Measurements from ENCODE around the gene SERPINB6.
"Not testable (repeated sequence)": the region's sequence is repeated elsewhere in the genome, so short reads cannot be mapped to it uniquely, and the experiment has no call there.

Gene SERPINB6

DNA sequence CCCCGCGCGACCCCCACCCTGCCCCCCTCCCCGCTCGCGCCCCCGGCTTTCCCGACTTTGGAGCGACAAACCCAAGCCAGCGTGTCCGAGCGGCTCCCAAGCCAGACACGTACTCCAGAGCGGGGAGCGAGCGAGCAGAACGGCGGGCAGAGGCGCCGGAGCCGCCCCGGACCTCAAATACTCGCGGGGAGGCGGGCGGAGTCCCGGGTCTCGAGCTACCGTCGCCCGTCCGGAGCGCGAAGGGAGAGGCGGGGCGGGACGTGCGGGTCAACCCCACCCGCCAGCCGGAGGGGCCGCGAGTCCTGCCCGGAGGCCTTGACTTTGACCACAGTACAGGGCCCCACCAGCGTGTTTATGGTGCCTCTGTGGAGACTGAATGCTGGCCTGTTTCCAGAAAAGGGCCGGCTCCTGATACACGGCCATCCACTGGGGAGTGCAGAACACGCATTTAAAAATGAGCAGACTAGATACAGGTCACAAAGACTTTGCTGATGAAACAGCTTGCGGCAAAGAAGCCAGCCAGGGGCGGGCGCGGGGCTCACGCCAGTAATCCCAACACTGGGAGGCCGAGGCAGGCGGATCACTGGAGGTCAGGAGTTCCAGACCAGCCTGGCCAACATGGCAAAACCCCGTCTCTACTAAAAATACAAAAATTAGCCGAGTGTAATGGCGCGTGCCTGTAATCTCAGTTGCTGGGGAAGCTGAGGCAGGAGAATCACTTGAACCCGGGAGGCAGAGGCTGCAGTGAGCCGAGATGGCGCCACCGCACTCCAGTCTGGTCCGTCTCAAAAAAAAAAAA, at the start of gene SERPINB6:
TSS of gene SERPINB6 (minus strand) at position 148 of the 799 bp plus-strand sequence. CDS start 12,235 bp downstream, outside the sequence.
- no peak for FAIRE-seq

DNA sequence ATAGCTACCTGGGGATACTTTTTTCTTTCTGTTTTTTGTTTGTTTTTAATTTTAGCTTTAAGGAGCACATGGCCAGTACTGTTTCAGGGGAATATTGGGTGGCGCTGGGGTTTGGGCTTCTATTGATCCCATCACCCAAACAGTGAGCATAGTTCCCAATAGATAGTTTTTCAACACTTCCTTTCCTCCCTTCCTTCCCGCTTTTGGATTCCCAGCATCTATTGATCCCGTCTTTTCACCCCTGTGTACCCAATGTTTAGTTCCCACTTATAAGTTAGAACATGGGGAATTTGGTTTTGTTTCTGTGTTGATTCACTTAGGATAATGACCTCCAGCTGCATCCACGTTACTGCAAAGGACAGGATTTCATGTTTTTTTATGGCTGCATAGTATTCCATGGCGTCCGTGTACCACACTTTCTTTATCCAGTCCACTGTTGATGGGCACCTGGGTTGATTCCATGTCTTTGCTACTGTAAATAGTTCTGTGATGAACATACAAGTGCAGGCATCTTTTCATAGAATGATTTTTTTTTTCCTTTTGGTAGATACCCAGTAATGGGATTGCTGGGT, 48.5 kb upstream of the SERPINB6 start:
- no peak for FAIRE-seq

DNA sequence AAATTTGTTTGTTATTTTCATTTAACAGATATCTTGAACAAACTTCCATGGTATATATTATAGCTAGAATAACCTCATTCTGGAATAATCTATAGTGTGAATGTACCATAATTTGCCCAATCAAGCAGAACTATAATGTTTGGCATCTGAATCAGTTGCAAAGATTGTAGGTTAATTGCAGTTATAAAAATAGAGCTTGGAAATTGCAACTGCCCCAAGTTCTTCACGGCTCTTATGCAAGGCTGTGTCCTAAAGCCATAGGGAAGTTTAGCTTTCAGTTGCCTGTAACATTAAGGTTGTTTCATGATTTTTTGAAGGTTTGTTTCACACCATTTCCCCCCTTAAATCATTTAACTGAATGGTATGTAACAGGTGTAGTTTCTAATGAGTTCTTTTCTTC, 47.7 kb upstream of the SERPINB6 start:
- FAIRE-seq, result no peak

DNA sequence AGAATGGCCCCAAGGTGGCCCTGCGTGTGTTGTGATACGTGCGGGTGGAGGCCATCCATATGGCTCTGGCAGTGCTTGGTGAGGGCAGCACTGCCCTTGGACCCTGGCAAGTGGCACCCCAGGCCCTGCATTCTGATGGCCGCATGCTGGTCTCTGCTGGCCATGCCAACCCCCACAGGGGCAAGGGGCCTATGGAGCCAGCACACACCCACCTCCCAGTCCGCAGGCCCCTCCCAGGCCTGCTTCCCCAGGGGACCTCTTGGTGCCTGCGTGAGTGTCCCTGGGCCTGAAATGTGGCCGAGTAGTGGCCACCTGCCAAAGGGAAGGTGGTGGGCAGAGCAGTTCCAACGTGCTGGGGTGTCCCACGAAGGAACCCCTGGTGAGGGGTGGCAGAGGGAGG, 45.9 kb upstream of the SERPINB6 start:
- FAIRE-seq, result no peak

DNA sequence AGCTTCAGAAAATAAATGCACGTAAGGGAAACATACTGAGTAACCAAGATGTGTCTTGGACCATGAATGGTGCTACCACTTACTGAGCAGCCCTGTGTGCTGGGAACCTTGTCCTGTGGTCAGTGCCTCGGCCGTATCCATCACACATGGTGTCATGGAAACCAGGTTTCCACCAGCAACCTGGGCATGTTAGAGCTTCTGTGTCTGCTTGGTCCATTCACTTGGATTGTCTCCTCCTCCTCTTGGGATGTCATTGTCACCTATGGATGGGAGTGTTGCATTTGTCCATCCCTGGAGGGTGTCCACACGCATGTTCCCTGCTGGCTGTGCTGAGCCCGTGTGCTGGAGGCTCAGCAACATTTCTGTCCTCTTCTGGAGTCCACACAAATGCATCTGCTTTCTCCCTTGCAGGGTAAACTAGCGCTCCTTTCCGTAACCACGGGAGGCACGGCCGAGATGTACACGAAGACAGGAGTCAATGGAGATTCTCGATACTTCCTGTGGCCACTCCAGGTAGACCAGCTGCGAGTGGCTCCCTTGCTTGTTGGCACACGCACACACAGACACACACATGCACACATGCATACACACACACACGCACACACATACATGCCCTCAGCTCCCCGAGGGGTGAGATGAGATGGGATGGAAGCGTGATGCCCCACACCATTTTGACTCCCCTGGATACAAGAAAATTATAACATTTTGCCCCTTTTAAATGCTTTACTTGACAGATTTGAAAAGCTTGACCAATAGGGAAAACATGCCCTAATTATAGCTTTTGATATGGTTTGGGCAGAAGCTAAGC, 45.3 kb upstream of the SERPINB6 start:
- FAIRE-seq, result no peak

DNA sequence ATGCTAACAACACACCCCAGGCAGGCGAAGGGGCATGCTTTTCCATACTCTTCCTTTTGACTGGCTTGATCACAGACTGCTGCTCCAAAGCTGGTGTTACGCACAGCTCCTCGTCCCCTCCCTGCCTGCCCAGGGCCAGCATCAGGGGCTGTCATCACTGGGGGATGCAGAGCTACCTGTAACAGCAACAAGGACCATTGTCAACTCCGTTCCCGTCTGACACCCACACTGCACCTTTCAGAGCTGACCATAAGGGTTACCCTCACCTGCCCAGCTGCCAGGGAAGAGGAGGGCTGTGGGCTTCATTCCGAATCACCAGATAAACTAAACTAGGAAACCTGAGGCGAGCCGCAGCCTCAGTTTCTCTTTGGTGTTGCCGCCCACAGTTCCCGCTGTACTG, 43.8 kb upstream of the SERPINB6 start:
- no peak for FAIRE-seq

DNA sequence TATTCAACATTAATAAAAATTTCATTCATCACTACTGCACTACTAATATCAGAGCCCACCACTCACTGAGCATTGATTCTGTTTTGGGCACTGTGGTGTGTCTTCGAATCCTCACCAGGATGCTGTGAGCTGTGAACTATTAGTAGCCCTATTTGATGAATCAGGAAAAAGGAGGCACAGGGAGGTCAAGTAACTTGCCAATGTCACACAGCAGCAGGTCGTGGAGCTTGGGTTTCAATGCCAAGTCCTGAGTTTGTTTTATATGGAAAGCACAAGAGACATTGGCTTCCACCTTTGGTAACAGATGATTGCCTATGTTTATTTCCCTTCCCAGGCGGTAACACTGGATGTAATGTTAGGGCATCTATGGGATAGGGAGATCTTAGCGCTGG, 43.3 kb upstream of the SERPINB6 start:
- no peak for FAIRE-seq

DNA sequence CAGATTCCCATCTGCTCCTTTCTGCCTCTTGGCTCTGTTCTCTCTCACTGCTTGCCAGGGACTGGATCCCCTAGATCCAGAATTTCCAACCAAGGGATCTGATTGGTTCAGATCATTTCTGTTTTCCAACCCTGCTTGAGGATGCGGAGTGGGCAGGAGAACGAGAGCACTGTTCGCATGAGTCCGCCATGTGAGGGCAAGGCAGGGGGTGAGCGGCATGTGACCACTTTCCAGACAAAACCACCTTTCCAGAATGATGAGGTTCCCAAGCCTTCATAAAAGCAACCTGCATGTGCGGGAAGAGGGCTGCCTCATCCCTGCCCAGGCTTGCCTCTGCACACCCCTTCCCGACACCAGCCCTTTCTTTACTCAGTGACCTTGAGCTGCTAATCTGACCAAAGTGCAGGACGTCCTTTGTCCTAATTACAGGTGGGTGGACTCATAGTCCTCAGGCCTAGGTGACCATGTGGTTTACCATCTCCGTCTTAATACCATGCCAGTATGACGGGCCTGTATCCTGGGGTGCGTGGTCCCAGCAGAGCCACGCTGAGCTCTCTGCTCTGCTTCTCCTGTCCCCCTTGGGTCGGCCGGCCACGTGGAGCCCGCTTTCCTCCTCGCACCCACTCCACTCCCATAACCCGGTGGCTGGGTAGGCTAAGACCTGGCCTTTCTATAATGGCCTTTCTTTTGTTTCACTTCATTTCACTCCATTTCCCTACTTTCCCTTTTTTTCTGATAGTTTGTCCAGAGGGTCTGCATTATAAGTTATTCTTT, 42.7 kb upstream of the SERPINB6 start:
- FAIRE-seq, result no peak

DNA sequence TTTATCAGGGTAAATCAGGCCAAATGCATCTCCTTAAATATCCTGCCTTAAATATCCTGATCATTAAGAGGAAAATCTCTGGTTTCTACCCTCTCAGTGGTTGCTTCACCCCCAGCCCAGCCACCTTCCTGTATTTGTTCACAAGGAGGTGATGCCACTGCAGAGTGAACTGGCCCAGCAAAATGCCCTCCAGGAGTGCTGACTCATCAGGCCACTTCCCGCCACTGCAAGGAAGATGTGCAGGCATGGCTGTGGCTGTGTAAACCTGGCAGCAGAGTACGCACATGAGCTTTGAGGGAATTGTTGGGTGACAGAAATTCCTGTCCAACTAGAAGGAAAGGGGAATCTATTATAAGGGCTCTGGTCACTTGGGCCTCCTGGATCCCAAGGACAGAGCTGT, 42.1 kb upstream of the SERPINB6 start:
- no peak for FAIRE-seq

DNA sequence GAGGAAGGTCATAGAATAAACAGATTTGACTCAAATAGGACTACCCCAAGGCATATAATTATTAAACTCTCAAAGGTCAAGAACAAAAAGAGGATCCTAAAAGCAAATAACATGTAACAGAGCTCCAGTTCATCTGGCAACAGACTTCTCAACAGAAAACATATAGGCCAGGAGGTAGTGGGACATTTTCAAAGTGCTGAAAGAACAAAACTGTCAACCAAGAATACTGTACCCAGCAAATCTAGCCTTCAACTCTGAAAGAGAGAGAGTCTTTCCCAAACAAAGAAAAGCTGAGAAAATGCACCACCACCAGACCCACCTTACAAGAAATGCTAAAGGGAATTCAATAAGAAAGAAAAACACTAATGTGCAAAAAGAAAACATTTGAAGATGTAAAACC, 40.2 kb upstream of the SERPINB6 start:
- no peak for FAIRE-seq

DNA sequence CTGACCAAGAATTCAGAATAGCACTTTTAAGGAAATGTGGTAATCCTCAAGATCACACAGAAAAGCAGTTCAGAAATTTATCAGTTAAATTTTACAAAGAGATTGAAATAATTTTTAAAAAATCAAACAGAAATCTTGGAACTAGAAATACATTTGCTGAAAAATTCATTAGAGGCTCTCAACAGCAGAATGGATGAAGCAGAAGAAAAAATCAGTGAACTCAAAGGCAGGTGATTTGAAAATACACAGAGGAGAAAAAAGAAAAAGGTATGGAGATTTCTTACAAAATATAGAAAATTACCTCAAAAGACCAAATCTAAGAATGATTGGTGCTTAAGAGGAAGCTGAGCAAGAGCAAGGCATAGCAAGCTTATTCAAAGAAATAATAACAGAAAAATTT, 39.8 kb upstream of the SERPINB6 start:
- no peak for FAIRE-seq

DNA sequence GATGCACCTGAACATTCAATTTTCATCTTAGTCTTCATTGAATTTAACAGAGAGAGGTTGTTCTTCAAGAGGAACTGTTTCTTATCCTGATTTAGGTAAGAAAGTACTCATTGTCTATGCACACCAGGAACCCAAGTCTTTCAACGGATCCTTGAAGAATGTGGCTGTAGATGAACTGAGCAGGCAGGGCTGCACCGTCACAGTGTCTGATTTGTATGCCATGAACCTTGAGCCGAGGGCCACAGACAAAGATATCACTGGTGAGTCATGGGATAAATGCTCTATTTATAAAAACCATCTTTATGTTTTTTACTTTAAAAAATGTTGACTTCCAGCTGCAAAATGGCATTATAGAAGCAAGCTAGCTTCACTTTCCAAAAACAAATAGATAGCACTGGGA, 38.6 kb upstream of the SERPINB6 start:
- FAIRE-seq, result no peak

DNA sequence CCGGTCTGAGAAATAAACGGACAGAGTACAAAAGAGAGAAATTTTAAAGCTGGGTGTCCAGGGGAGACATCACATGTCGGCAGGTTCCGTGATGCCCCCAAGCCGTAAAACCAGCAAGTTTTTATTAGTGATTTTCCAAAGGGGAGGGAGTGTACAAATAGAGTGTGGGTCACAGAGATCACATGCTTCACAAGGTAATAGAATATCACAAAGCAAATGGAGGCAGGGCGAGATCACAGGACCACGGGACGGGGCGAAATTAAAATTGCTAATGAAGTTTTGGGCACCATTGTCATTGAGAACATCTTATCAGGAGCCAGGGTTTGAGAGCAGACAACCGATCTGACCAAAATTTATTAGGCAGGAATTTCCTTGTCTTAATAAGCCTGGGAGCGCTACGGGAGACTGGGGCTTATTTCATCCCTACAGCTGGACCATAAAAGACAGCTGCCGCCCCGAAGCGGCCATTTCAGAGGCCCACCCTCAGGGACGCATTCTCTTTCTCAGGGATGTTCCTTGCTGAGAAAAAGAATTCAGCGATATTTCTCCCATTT, 37.4 kb upstream of the SERPINB6 start:
- FAIRE-seq, result not testable (repeated sequence)

DNA sequence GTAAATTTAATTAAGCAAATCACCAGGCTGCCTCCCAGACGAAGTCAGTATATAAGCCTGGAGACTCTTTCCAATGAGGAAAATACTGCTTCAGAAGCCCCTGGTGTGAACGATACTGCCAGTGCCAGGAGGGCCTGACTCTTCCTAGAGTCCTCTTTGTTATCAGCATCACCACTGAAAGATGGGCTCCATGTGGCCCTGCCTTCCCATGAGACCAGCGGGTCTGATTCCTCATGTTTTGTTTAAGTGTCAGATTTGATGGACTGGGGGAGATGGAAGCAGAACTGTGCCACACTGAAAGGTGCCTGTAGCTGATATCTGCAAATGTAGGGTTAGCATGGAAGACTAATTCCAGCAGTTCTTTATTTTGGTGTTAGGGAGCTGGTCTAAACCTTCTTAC, 36.2 kb upstream of the SERPINB6 start:
- no peak for FAIRE-seq

DNA sequence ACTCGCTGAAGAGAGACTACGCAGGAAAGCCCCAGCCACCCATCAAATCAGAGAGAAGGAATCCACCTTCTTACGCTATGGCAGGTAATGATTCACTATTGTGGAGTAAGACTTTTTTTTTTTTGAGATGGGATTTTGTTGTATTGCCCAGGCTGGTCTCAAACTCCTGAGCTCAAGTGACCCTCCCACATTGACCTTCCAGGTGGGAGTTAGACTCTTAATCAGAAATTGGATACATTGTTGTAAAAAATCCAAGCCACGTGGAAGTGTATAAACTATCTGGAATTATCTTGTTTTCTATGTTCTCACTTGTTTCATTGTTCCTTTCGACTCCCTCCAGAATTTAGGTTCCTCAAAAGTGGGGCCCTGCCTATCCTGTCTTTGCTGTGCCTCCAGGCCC, 35.1 kb upstream of the SERPINB6 start:
- FAIRE-seq, result no peak

DNA sequence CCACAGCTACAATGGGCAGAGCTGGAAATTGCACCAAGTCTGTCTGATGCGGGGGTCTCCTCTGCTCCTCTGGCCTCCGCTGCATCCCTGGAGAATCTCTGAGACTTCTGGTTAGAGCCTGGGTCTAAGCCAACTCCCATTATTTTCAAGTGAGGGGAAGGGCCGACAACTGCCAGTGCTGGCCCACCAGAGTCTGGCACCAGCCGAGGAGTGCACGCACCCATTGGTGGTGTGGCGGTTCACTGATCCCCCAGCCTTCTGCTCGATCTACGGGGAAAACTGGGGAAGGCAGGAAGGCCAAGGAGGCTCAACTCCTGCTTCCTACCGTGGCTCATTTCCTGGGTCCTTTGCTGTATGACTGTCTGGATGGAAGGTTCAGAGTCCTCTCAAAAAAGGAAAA, 34.5 kb upstream of the SERPINB6 start:
- FAIRE-seq, result no peak

DNA sequence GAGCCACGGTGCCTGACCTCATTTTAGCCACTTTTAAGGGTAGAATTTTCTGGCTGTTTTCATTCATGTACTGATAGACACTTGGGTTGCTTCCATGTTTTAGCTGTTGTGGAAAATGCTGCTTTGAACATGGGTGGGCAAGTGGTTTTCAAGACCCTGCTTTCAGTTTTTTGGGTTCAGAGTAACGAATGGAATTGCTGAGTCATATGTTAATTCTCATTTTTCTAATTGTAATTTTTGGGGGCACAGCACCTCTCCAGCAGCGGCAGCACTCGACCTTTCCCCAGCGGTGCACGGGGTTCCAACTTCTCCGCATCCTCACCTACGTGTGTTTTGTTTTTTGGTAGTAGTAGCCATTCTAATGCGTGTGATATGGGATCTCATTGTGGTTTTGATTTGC, 33.7 kb upstream of the SERPINB6 start:
- FAIRE-seq, result no peak

DNA sequence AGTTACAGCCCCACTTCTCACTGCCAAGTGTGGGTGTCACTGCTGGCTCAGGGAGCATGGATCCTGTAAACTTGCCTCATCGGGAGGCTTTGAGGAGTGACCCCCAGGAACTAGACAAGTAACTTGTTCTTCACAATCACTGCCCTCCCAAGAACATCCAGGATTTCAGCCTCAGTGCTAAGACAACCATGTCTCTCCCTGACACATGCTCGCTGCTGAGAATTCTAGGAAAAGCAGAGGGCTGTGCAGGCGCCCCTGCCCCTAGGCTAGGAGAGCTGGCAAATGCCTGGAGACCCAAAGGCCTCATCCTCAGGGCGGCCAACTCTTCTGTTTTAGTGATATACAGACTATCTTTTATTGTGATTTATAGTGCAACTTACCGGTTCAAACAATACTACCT, 31.9 kb upstream of the SERPINB6 start:
- FAIRE-seq, result not testable (repeated sequence)

DNA sequence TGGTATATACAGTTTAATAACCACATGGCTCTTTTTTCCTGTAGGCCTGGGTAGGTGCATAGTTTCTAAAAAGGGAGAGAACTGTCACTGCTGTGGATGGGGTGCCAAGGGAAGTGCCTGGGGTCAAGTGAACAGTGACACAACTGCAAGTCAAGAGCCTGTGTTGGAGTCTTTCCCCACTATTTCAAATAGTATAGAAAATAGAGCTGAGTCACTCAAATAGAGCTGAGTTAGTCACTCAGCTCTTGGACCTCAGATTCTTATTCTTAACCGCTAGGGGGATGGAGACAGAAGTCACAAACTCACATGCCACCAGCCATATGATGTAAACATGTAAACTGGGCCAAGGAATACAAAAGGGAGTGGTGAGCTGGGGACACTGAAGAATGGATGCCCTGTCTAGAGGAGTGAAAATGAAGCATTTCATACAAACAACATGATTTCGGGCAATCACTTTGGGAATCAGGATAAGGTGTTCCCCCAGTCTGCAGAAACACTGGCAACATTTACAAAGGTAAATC, 30.5 kb upstream of the SERPINB6 start:
- FAIRE-seq, result no peak

DNA sequence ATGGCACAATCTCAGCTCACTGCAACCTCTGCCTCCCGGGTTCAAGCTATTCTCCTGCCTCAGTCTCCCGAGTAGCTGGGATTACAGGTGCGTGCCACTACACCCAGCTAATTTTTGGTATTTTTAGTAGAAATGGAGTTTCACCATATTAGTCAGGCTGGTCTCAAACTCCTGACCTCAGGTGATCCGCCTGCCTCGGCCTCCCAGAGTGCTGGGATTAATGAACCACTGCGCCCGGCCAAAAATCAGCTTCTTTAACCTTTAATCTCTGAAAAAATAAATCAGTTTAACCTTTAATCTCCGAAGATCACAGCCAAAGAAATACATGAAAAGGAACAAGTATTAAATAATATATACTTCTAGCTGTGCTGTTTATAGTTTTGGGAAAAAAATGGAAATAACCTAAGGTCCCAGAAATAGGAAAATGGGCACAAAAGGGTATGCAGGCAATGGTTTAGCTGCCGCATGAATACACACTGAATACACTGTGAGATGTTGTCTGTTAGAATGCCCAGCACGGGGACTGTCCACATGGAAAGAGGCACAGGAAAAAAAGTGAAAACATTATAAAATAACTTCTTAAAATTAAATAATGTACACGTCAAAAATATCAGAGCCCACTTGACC, 29.9 kb upstream of the SERPINB6 start:
- FAIRE-seq, result no peak

DNA sequence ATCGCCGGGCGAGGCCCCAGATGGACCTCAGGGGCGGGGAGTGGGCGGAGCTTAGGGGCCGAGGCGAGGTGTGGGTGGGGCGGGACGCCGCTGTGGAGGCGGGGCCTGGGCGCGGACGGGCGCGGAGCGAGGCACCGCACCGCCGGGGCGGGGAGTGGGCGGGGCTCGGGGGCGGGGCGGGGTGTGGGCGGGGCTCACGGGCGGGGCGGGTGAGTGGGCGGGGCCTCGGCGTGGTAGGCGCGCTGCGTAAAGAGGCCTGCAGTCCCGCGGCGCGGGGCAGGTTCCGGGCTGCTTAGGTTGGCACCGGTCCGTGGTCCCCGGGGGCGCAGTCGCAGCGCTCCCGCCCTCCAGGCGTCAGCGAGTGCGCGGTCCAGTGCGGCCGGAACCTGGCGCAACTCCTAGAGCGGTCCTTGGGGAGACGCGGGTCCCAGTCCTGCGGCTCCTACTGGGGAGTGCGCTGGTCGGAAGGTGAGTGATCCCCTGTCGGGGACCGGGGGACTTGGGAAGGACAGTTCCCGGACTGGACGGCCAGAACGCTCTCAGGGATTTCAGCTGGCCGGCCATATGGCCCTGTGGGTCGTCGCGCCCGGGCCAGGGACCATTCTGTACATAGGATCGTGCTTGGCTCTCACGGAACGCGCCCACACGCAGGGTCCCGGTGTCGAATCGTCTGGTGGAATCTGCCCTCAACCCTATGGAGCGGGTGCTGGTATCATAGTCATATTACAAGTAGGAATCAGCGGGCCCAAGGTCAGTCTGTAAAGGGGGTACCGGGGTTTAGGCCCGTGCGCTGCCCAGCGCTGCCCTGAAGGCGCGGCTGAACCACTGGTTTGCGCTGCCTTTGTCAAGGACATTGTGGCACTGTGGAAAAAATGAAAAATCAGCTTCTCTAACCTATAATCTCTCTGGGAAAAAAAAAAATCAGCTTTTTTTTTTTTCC, 28.5 kb upstream of the SERPINB6 start, which contains the start of gene NQO2:
TSS of gene NQO2 (plus strand) at position 277 of the 940 bp plus-strand sequence. CDS start 6,659 bp downstream, outside the sequence.
- FAIRE-seq, result no peak

All from endometrium (tissue), 2 donors.